Stimulated activated CD4-positive, alpha-beta T cell treated with anti-CD3 and anti-CD28 coated beads, Interleukin-15, amount 100 ng/mL, for 48 hours (primary cell): ENCODE measurements around the gene SLC6A18.
"Not testable (repeated sequence)": the region's sequence is repeated elsewhere in the genome, so short reads cannot be mapped to it uniquely, and the experiment has no call there.

Experiments used
- DNase-seq, 2 donors: peaks; one replicate each; pipeline ENCODE4 v3.0.0-alpha.2; 2020; ENCODE audit warnings: low read depth in 2 of 2

SLC6A18 gene

DNA sequence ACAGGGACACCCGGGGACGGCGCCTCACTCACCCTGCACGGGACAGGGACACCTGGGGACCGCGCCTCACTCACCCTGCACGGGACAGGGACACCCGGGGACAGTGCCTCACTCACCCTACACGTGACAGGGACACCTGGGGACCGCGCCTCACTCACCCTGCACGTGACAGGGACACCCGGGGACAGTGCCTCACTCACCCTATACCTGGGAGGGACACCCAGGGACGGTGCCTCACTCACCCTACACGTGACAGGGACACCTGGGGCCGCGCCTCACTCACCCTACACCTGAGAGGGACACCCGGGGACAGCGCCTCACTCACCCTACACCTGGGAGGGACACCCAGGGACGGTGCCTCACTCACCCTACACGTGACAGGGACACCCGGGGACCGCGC, 65.8 kb downstream of the SLC6A18 start:
- DNase-seq = not testable (repeated sequence)

- no peak for DNase-seq
Observed at GRCh38 chr5:1291611-1292080, 66.5 kb downstream of the SLC6A18 start.

DNA sequence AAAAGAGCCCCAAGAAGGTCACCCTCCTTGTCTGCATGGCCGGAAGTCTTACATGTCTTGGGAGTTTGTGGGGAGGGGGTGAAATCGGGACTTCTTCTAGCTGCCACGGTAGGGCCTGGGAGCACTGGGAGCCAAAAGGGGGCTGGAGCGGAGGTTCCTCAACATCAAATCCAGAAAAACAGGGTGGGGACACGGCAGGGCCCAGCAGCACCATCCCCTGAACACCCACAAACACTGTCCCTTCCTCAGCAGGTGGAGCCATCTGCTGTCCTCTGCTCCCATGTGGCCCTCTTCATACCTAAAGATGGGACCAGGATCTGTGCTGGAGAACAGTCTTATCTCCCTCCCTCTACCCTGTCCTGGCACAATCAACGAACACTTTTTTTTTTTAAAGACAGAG, 67.0 kb downstream of the SLC6A18 start:
- no peak for DNase-seq

DNA sequence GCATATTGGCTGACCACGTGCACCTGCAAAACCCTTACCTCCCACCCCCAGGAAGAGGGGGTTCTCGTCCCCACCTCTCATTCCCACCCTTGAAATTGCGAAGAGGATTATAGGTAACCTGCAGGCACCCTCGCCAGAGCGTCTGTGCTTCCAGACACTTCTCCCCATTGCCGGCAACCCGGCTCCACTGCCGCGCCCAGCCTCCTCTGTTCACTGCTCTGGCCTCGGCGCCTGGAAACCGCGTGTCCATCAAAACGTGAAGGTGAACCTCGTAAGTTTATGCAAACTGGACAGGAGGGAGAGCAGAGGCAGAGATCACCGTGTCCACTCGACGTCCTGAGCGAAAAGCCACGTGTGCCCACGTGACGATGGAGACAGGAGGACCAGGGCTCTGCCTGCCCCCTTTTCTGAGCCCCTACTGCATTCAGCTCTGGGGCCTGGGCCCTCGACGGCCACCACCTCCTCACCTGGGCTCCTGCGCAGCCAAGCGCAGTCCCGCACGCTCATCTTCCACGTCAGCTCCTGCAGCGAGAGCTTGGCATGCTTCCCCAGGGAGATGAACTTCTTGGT, 67.8 kb downstream of the SLC6A18 start:
- DNase-seq = no peak

DNA sequence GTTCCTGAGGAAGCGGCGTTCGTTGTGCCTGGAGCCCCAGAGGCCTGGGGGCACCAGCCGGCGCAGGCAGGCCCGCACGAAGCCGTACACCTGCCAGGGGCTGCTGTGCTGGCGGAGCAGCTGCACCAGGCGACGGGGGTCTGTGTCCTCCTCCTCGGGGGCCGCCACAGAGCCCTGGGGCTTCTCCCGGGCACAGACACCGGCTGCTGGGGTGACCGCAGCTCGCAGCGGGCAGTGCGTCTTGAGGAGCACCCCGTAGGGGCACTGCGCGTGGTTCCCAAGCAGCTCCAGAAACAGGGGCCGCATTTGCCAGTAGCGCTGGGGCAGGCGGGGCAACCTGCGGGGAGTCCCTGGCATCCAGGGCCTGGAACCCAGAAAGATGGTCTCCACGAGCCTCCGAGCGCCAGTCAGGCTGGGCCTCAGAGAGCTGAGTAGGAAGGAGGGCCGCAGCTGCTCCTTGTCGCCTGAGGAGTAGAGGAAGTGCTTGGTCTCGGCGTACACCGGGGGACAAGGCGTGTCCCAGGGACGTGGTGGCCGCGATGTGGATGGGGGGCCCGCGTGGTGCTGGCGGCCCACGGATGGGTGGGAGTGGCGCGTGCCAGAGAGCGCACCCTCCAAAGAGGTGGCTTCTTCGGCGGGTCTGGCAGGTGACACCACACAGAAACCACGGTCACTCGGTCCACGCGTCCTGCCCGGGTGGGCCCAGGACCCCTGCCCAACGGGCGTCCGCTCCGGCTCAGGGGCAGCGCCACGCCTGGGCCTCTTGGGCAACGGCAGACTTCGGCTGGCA, 68.4 kb downstream of the SLC6A18 start:
- no peak for DNase-seq

DNA sequence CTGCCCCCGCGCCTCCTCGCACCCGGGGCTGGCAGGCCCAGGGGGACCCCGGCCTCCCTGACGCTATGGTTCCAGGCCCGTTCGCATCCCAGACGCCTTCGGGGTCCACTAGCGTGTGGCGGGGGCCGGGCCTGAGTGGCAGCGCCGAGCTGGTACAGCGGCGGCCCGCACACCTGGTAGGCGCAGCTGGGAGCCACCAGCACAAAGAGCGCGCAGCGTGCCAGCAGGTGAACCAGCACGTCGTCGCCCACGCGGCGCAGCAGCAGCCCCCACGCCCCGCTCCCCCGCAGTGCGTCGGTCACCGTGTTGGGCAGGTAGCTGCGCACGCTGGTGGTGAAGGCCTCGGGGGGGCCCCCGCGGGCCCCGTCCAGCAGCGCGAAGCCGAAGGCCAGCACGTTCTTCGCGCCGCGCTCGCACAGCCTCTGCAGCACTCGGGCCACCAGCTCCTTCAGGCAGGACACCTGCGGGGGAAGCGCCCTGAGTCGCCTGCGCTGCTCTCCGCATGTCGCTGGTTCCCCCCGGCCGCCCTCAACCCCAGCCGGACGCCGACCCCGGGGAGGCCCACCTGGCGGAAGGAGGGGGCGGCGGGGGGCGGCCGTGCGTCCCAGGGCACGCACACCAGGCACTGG, 69.1 kb downstream of the SLC6A18 start:
- DNase-seq = no peak

- DNase-seq = peak; percentile 62 to 84
Observed at GRCh38 chr5:1294835-1295649, 69.9 kb downstream of the SLC6A18 start, which contains the start of gene TERT. TSS of gene TERT (minus strand) at chr5:1295068. CDS start at chr5:1294989, 79 bp downstream.

DNA sequence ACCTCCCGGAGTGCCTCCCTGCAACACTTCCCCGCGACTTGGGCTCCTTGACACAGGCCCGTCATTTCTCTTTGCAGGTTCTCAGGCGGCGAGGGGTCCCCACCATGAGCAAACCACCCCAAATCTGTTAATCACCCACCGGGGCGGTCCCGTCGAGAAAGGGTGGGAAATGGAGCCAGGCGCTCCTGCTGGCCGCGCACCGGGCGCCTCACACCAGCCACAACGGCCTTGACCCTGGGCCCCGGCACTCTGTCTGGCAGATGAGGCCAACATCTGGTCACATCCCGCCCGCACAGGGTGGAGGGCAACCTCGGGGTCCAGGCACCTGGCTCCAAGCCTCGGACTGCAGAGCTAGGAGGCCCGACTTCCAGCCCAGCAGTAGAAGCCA, 70.5 kb downstream of the SLC6A18 start:
- DNase-seq = no peak
